Heart left ventricle (tissue), 13 donors: ENCODE measurements around the gene IGSF10.

Experiments used
- CTCF ChIP-seq, 12 donors: fragments of 200-600 bp; sonication (generic) in 4 of 12; IDR thresholded peaks; one replicate each; pipeline versions ENCODE4 v1.5.0 to v1.8.0; 2018 to 2022; ENCODE audit warnings: antibody characterized with exemption in 12 of 12, mild to moderate bottlenecking in 5 of 12
- POLR2A ChIP-seq, 2 donors: fragments of 450-650 bp; IDR thresholded peaks; one replicate each; pipeline ENCODE4 v1.6.1; 2017; ENCODE audit warnings: antibody characterized with exemption in 2 of 2, mild to moderate bottlenecking in 2 of 2, moderate library complexity in 2 of 2
- donor health status: ischemic (EF 13 %, LVEDD 7.1; RV severe dilation, severe dysfunction).
- donor health status: DM: no; HTN: yes; CAD: no.
- donor health status: DM: no; HTN: no; CAD: no.
- donor health status: ischemic (EF 25% LVEDD 6.9; RV normal size, moderate dysfunction).
- donor health status: ischemic (EF 25% LVEDD 5.7; RV mildly dilated, moderate dysfunction).
- donor health status: ischemic (EF 35%, LVEDD 5.7; RV mildly dilated, moderate dysfunction).
- donor health status: nonischemic (EF 11% LVEDD 7.7; RV severe dilation, severe dysfunction).
- donor health status: DM: yes; HTN: yes; CAD: no.
- donor health status: PGD.
- donor health status: ischemic (EF 29% LVEDD 5.4; RV normal size, mild dysfunction).
- donor health status: nonischemic (EF 23%, LVEDD 6.1; RV moderate dilation, normal function).

DNA sequence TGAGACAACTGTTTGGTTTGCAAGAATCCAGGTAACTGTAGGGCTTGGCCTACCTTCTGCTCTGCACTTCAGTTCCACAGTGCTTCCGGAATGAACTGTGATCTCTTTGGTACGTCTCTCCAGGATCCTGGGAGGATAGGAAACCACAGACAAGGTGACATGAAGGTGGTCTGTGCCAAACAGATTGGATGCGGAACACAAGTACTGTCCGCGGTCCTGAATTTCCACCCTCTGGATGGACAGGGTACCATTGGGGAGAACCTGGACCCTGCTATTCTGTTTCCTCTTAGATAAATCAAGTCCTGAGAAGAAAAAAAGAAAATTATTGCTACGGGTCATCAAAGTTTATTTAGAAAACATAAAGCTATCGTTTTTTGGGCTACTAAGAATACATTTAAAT is 17.3 kb downstream of the IGSF10 start:
- no peak for TF ChIP-seq CTCF (IDR thresholded peaks at IDR 0.05)
- no peak for TF ChIP-seq POLR2A (IDR thresholded peaks at IDR 0.05)
